GM23338 (cell line): ENCODE measurements around the gene ZNF778. TPM values are rescaled to one million over a fixed set of nuclear protein-coding genes. Genes with fewer than 3 reads are reported as not detected.

Experiments
- ATAC-seq: fragments of 200-7000 bp; cut with Tn5 transposase; 3 replicates; pipeline ENCODE4 v1.9.1; 2020
- DNase-seq: peaks from one replicate; pipeline ENCODE4 v3.0.0-alpha.2; 2015; ENCODE audit warnings: low spot score
- H2AFZ ChIP-seq: fragments of 200-600 bp; sonication (generic); 2 replicates; pipeline ENCODE4 v1.8.0; 2016; ENCODE audit warnings: antibody characterized with exemption, mild to moderate bottlenecking, moderate library complexity
- H3F3A ChIP-seq: fragments of 200-600 bp; sonication (generic); replicated peaks from 2 replicates; pipeline ENCODE4 v1.8.0; 2017; ENCODE audit warnings: antibody characterized with exemption, mixed run types, low read depth
- H3K27ac ChIP-seq: fragments of 200-600 bp; sonication (generic); 2 replicates; pipeline ENCODE4 v1.6.1; 2016; ENCODE audit warnings: low read depth
- H3K27me3 ChIP-seq: fragments of 200-600 bp; sonication (generic); 2 replicates; pipeline ENCODE4 v1.8.0; 2016; ENCODE audit warnings: mild to moderate bottlenecking, mixed run types, moderate library complexity; ENCODE audit not compliant: insufficient read depth
- H3K36me3 ChIP-seq: fragments of 200-600 bp; sonication (generic); 2 replicates; pipeline ENCODE4 v1.8.0; 2016; ENCODE audit warnings: mild to moderate bottlenecking; ENCODE audit not compliant: insufficient read depth
- H3K4me1 ChIP-seq: fragments of 200-600 bp; sonication (generic); 2 replicates; pipeline ENCODE4 v1.8.0; 2016; ENCODE audit warnings: mild to moderate bottlenecking, moderate library complexity; ENCODE audit not compliant: insufficient read depth
- H3K4me2 ChIP-seq: fragments of 200-600 bp; sonication (generic); 2 replicates; pipeline ENCODE4 v1.7.1; 2017; ENCODE audit warnings: mixed run types
- H3K4me3 ChIP-seq: fragments of 200-600 bp; sonication (generic); 2 replicates; pipeline ENCODE4 v1.6.1; 2016; ENCODE audit warnings: mixed run types
- H3K79me2 ChIP-seq: fragments of 200-600 bp; sonication (generic); replicated peaks from 2 replicates; pipeline ENCODE4 v1.8.0; 2017; ENCODE audit warnings: mild to moderate bottlenecking; ENCODE audit not compliant: insufficient read depth
- H3K9me2 ChIP-seq: fragments of 200-600 bp; sonication (generic); 2 replicates; pipeline ENCODE4 v1.8.0; 2017; ENCODE audit not compliant: insufficient read depth
- H4K20me1 ChIP-seq: fragments of 200-600 bp; sonication (generic); replicated peaks from 2 replicates; pipeline ENCODE4 v1.8.0; 2017; ENCODE audit warnings: mild to moderate bottlenecking; ENCODE audit not compliant: insufficient read depth
- H3K27ac Mint-ChIP-seq: 2 replicates; pipeline ENCODE4 v1.8.0; 2020; ENCODE audit warnings: inconsistent platforms, mild to moderate bottlenecking, moderate library complexity, mixed read lengths
- H3K27me3 Mint-ChIP-seq: 3 replicates; pipeline ENCODE4 v1.8.0; 2022; ENCODE audit warnings: low read depth, mild to moderate bottlenecking, moderate library complexity, mixed read lengths, inconsistent platforms; ENCODE audit not compliant: insufficient read depth, poor library complexity
- H3K36me3 Mint-ChIP-seq: 3 replicates; pipeline ENCODE4 v1.8.0; 2021; ENCODE audit warnings: low read depth, mild to moderate bottlenecking, inconsistent platforms, moderate library complexity, mixed read lengths
- H3K4me1 Mint-ChIP-seq: 3 replicates; pipeline ENCODE4 v1.8.0; 2020; ENCODE audit warnings: mild to moderate bottlenecking, inconsistent platforms, mixed read lengths
- H3K4me3 Mint-ChIP-seq: 3 replicates; pipeline ENCODE4 v1.8.0; 2021; ENCODE audit warnings: moderate library complexity, mild to moderate bottlenecking, inconsistent platforms, mixed read lengths
- H3K9me3 Mint-ChIP-seq: 3 replicates; pipeline ENCODE4 v1.8.0; 2020; ENCODE audit warnings: moderate library complexity, mild to moderate bottlenecking, inconsistent platforms, mixed read lengths
- CREB1 ChIP-seq: fragments of 250-450 bp; sonication (Bioruptor Pico); IDR thresholded peaks from 2 replicates; pipeline ENCODE4 v1.5.0; 2020; ENCODE audit warnings: low read depth, mild to moderate bottlenecking, moderate library complexity
- ETS1 ChIP-seq: IDR thresholded peaks from 2 replicates; pipeline ENCODE4 v1.6.1; 2016; ENCODE audit warnings: antibody characterized with exemption
- EZH2 ChIP-seq: fragments of 200-600 bp; sonication (generic); IDR thresholded peaks from one replicate; pipeline ENCODE4 v1.8.0; 2017; ENCODE audit warnings: antibody characterized with exemption, mild to moderate bottlenecking, low read depth; ENCODE audit not compliant: unreplicated experiment
- NANOG ChIP-seq: IDR thresholded peaks from 2 replicates; pipeline ENCODE4 v1.6.1; 2016; ENCODE audit warnings: antibody characterized with exemption, borderline replicate concordance
- POLR2AphosphoS5 ChIP-seq: IDR thresholded peaks from 2 replicates; pipeline ENCODE4 v1.6.1; 2016; ENCODE audit warnings: antibody characterized with exemption, low read depth
- REST ChIP-seq: IDR thresholded peaks from one replicate; pipeline ENCODE4 v1.6.1; 2018; ENCODE audit warnings: antibody characterized with exemption; ENCODE audit not compliant: unreplicated experiment
- polyA plus RNA-seq: library from polyadenylated mRNA; unstranded; fragments of >200 nt; fragmentation: Nextera tagmentation; extraction: Ambion mirVana; gene quantifications from 2 replicates; pipeline ENCODE4 v1.2.1, GENCODE V29; 2016
- total RNA-seq: library from RNA; depleted of rRNA; stranded (reverse); fragments of >200 nt; shearing (Covaris generic); gene quantifications from 2 replicates; pipeline ENCODE4 v1.2.3, GENCODE V29; 2014

ZNF778 gene
- total and polyA plus RNA-seq, 2 experiments from 2014 or later: 7.9 to 43.4 TPM

- Histone ChIP-seq H3K4me2 (peak overlapping the region; percentile 88), H2AFZ (no peak overlapping the region), H3K27ac (no peak overlapping the region), H4K20me1 (no peaks in the 10 kb centered on the region), H3K79me2 (no peaks in the 10 kb centered on the region), H3K9me2 (no peaks in the 10 kb centered on the region), H3K4me1 (peaks cover 7% of the 10 kb centered on the region; the same call in 1 of the 2 replicates), H3K27me3 (peaks cover 36% of the 10 kb centered on the region), H3K4me3 (peak overlapping the region; percentile 66), H3F3A (0 out of 2 replicates have a peak, but pooled peaks cover 6% of the 10 kb centered on the region), H3K36me3 (no peaks in the 10 kb centered on the region)
- ATAC-seq (peak; percentile 41), DNase-seq (peak; percentile 56)
- Mint-ChIP-seq H3K4me3 (peak overlapping the region; percentile 73), H3K27ac (no peak overlapping the region), H3K27me3 (peaks cover 38% of the 10 kb centered on the region), H3K36me3 (peaks cover 2% of the 10 kb centered on the region; the same call in 1 of the 3 replicates), H3K9me3 (peaks cover 7% of the 10 kb centered on the region; the same call in 2 of the 3 replicates), H3K4me1 (peaks cover 5% of the 10 kb centered on the region; the same call in 2 of the 3 replicates)
- TF ChIP-seq CREB1 (CRISPR knock-in tag): no peak
- TF ChIP-seq EZH2: peak; percentile 44
Observed at GRCh38 chr16:89200850-89201411, 16.6 kb upstream of the ZNF778 start.

- ATAC-seq: peak; percentile 55
- TF ChIP-seq ETS1 (no peak), NANOG (no peak), POLR2AphosphoS5 (peak; percentile 42), REST (no peak)
- peak overlapping the region; percentile 74 for H3K4me3 Mint-ChIP-seq
- Histone ChIP-seq H4K20me1 (no peaks in the 10 kb centered on the region), H3K4me2 (peak overlapping the region; percentile 88), H2AFZ (no peak overlapping the region), H3K4me1 (peaks cover 7% of the 10 kb centered on the region; the same call in 1 of the 2 replicates), H3F3A (0 out of 2 replicates have a peak, but pooled peaks cover 6% of the 10 kb centered on the region), H3K4me3 (peak overlapping the region; percentile 66), H3K27ac (no peak overlapping the region), H3K36me3 (no peaks in the 10 kb centered on the region), H3K9me2 (no peaks in the 10 kb centered on the region), H3K27me3 (peaks cover 36% of the 10 kb centered on the region), H3K79me2 (no peaks in the 10 kb centered on the region)
- H3K36me3 Mint-ChIP-seq: peaks cover 2% of the 10 kb centered on the region; the same call in 1 of the 3 replicates
- H3K9me3 Mint-ChIP-seq: peaks cover 7% of the 10 kb centered on the region; the same call in 2 of the 3 replicates
- no peak overlapping the region for H3K27ac Mint-ChIP-seq
- peak; percentile 92 for DNase-seq
- H3K4me1 Mint-ChIP-seq: peaks cover 5% of the 10 kb centered on the region; the same call in 2 of the 3 replicates
- peaks cover 36% of the 10 kb centered on the region for H3K27me3 Mint-ChIP-seq
Observed at GRCh38 chr16:89201439-89202377, 15.8 kb upstream of the ZNF778 start.
